Heart right ventricle (tissue), 16 donors: ENCODE results near the gene KRTAP4-6. TPM values are rescaled to one million over a fixed set of nuclear protein-coding genes. Genes with fewer than 3 reads are reported as not detected.

ENCODE experiments used
- ATAC-seq, 8 donors: fragments of 200-7000 bp; cut with Tn5 transposase; one replicate each; pipeline ENCODE4 v1.9.1; 2020; ENCODE audit warnings: mild to moderate bottlenecking in 8 of 8, moderate library complexity in 8 of 8, moderate number of reproducible peaks in 1 of 8
- DNase-seq, 2 donors: peaks; one replicate each; pipeline ENCODE4 v3.0.0-alpha.2; 2020
- H3K27ac ChIP-seq, 10 donors: fragments of 200-600 bp; sonication (generic) in 2 of 10; one replicate each; pipeline versions ENCODE4 v1.5.0 to v1.8.0; 2020 to 2022; ENCODE audit warnings: mild to moderate bottlenecking in 3 of 10
- H3K27me3 ChIP-seq, 7 donors: fragments of 200-600 bp; one replicate each; pipeline ENCODE4 v1.8.0; 2021 to 2022; ENCODE audit warnings: mild to moderate bottlenecking in 2 of 7
- H3K36me3 ChIP-seq, 9 donors: fragments of 200-600 bp; sonication (generic) in 1 of 9; one replicate each; pipeline versions ENCODE4 v1.5.0 to v1.8.0; 2020 to 2022; ENCODE audit warnings: mild to moderate bottlenecking in 2 of 9
- H3K4me1 ChIP-seq, 9 donors: fragments of 200-600 bp; sonication (generic) in 1 of 9; one replicate each; pipeline versions ENCODE4 v1.5.0 to v1.8.0; 2020 to 2022; ENCODE audit warnings: mild to moderate bottlenecking in 4 of 9
- H3K4me3 ChIP-seq, 10 donors: fragments of 200-600 bp; sonication (generic) in 2 of 10; one replicate each; pipeline versions ENCODE4 v1.5.0 to v1.8.0; 2020 to 2022; ENCODE audit warnings: mild to moderate bottlenecking in 7 of 10, moderate library complexity in 2 of 10
- H3K9me3 ChIP-seq, 11 donors: fragments of 200-600 bp in 10 of 11; sonication (generic) in 2 of 11; one replicate each; pipeline versions ENCODE4 v1.5.0 to v1.8.0; 2013 to 2022; ENCODE audit warnings: mild to moderate bottlenecking in 2 of 11, control low read depth in 1 of 11, moderate library complexity in 1 of 11
- WGBS, 2 donors: extraction: QIAGEN DNeasy Blood & Tissue Kit; methylation state at CpG; one replicate each; pipeline ENCODE4 v1.1.7; 2013; ENCODE audit warnings: inconsistent platforms in 1 of 2; 5-methylcytosine and 5-hydroxymethylcytosine counted together
- intact Hi-C, 10 donors: fragments of 100-400 bp; cut with DNase I; formaldehyde crosslinking; loops; one replicate each; pipeline versions ENCODE4 v1.11.1 to v1.14.2; 2022
- polyA plus RNA-seq, 2 donors: library from polyadenylated mRNA; stranded (reverse); fragments of 200-250 nt; gene quantifications; one replicate each; pipeline ENCODE4 v1.2.3, GENCODE V29; 2013
- total RNA-seq, 10 donors: library from RNA; stranded (reverse); fragmentation: NEBNext Ultra II Directional in 3 of 10; extraction: Animal tissue kit (Norgen Biotek cat#: 25700) in 3 of 10; gene quantifications; one replicate each; pipeline versions ENCODE4 v1.2.1 to v1.2.4, GENCODE V29; 2021 to 2023
- TF ChIP-seq, protein P1 (sequence below), 9 donors: fragments of 200-600 bp; sonication (generic) in 2 of 9; IDR thresholded peaks; one replicate each; pipeline versions ENCODE4 v1.5.0 to v1.8.0; 2021 to 2022; ENCODE audit warnings: antibody characterized with exemption in 9 of 9, mild to moderate bottlenecking in 5 of 9, moderate library complexity in 1 of 9
- donor health status: Arrhythmogenic right ventricular cardiomyopathy.
- donor health status: ischemic (EF 13 %, LVEDD 7.1; RV severe dilation, severe dysfunction).
- donor health status: healthy with polysubstance abuse.
- donor health status: DM: no; HTN: yes; CAD: no.
- donor health status: DM: no; HTN: no; CAD: no.
- donor health status: ischemic (EF 25% LVEDD 6.9; RV normal size, moderate dysfunction).
- donor health status: ischemic (EF 25% LVEDD 5.7; RV mildly dilated, moderate dysfunction).
- donor health status: healthy.
- donor health status: DM: yes; HTN: yes; CAD: no.
- donor health status: Ischemic cardiomyopathy.
- donor health status: ischemic (EF 35%, LVEDD 5.7; RV mildly dilated, moderate dysfunction).
- donor health status: nonischemic (EF 11% LVEDD 7.7; RV severe dilation, severe dysfunction).
- donor health status: DM: yes; HTN: yes; CAD: no.
- donor health status: PGD.
- donor health status: ischemic (EF 29% LVEDD 5.4; RV normal size, mild dysfunction).
- donor health status: nonischemic (EF 23%, LVEDD 6.1; RV moderate dilation, normal function).

The KRTAP4-6 gene
- total and polyA plus RNA-seq, 12 donors: not detected

GRCh38 chr17:41098042-41098441 is 42.3 kb downstream of the KRTAP4-6 start, which contains the start of gene KRTAP4-8:
Gene KRTAP4-8 (minus strand): TSS chr17:41098142. CDS start chr17:41098084, 58 bp downstream.
- intact Hi-C loops: no loop called here
- ATAC-seq (no peak), DNase-seq (no peak)
- H3K9me3 ChIP-seq: no peaks in the 10 kb centered on the region
- WGBS, 2 donors: 62 to 63% methylated on average over 4 of the region's 4 CpGs
- no peaks in the 10 kb centered on the region for H3K4me1 ChIP-seq
- no peak within 1 kb of the TSS for H3K27ac ChIP-seq
- no peaks in the 10 kb centered on the region for H3K36me3 ChIP-seq
- H3K27me3 ChIP-seq: peaks cover 0 to 32% (median 12%) of the 10 kb centered on the region in 7 donors
- no peak within 1 kb of the TSS for H3K4me3 ChIP-seq
- TF ChIP-seq, protein P1, sequence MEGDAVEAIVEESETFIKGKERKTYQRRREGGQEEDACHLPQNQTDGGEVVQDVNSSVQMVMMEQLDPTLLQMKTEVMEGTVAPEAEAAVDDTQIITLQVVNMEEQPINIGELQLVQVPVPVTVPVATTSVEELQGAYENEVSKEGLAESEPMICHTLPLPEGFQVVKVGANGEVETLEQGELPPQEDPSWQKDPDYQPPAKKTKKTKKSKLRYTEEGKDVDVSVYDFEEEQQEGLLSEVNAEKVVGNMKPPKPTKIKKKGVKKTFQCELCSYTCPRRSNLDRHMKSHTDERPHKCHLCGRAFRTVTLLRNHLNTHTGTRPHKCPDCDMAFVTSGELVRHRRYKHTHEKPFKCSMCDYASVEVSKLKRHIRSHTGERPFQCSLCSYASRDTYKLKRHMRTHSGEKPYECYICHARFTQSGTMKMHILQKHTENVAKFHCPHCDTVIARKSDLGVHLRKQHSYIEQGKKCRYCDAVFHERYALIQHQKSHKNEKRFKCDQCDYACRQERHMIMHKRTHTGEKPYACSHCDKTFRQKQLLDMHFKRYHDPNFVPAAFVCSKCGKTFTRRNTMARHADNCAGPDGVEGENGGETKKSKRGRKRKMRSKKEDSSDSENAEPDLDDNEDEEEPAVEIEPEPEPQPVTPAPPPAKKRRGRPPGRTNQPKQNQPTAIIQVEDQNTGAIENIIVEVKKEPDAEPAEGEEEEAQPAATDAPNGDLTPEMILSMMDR (IDR thresholded peaks at IDR 0.05): no peak

DNA sequence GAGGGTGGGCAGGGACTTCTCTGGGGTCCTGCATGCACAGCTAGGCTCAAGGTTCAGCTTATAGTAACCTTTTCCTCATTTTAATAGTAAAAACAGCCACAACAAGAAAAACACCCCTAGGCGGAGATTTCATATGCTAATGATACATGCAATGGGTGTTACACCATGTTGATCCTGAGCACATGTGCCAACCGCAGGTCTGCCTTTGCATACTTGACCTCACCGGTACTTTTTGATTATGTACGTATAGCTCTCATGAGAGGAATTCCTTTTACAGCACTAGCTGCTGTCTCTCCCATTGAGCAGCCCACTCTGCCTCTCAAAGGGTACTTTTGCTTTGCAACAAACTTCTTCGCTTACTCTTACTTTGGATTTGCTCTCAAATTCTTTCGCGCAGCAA is 44.3 kb downstream of the KRTAP4-6 start:
- no peaks in the 10 kb centered on the region for H3K4me1 ChIP-seq
- H3K27me3 ChIP-seq: peaks cover 0 to 32% (median 12%) of the 10 kb centered on the region in 7 donors
- no peaks in the 10 kb centered on the region for H3K36me3 ChIP-seq
- DNase-seq (no peak), ATAC-seq (no peak)
- 79% methylated on average over 7 of the region's 7 CpGs for WGBS, 2 donors
- TF ChIP-seq, protein P1 (IDR thresholded peaks at IDR 0.05): no peak
- no peak overlapping the region for H3K27ac ChIP-seq
- no peaks in the 10 kb centered on the region for H3K9me3 ChIP-seq
- no peak overlapping the region for H3K4me3 ChIP-seq
- intact Hi-C loops: no loop called here

Other genes starting within 250 kb of the KRTAP4-6 start
Only the 30 nearest of the 39 such genes appear.
- not detected for gene KRTAP3-3, start 146.4 kb downstream of the KRTAP4-6 start, total RNA-seq
- gene KRTAP3-3, start 146.4 kb downstream of the KRTAP4-6 start, polyA plus RNA-seq: not detected
- not detected for gene KRTAP3-2, start 140.6 kb downstream of the KRTAP4-6 start, total RNA-seq
- not detected for gene KRTAP3-2, start 140.6 kb downstream of the KRTAP4-6 start, polyA plus RNA-seq
- gene KRTAP3-1, start 131.4 kb downstream of the KRTAP4-6 start, total RNA-seq: not detected
- gene KRTAP3-1, start 131.4 kb downstream of the KRTAP4-6 start, polyA plus RNA-seq: not detected
- not detected for gene KRTAP1-5, start 113.3 kb downstream of the KRTAP4-6 start, total RNA-seq
- gene KRTAP1-5, start 113.3 kb downstream of the KRTAP4-6 start, polyA plus RNA-seq: not detected
- not detected for gene KRTAP1-4, start 110.3 kb downstream of the KRTAP4-6 start, total RNA-seq
- not detected for gene KRTAP1-4, start 110.3 kb downstream of the KRTAP4-6 start, polyA plus RNA-seq
- gene KRTAP1-3, start 105.7 kb downstream of the KRTAP4-6 start, total RNA-seq: not detected
- not detected for gene KRTAP1-3, start 105.7 kb downstream of the KRTAP4-6 start, polyA plus RNA-seq
- gene KRTAP1-1, start 99.1 kb downstream of the KRTAP4-6 start, total RNA-seq: not detected
- not detected for gene KRTAP1-1, start 99.1 kb downstream of the KRTAP4-6 start, polyA plus RNA-seq
- gene KRTAP2-1, start 93.2 kb downstream of the KRTAP4-6 start, total RNA-seq: not detected
- not detected for gene KRTAP2-1, start 93.2 kb downstream of the KRTAP4-6 start, polyA plus RNA-seq
- not detected for gene KRTAP2-2, start 85.3 kb downstream of the KRTAP4-6 start, total RNA-seq
- gene KRTAP2-2, start 85.3 kb downstream of the KRTAP4-6 start, polyA plus RNA-seq: not detected
- gene KRTAP2-3, start 80.4 kb downstream of the KRTAP4-6 start, total RNA-seq: not detected
- gene KRTAP2-3, start 80.4 kb downstream of the KRTAP4-6 start, polyA plus RNA-seq: not detected
- not detected for gene KRTAP2-4, start 74.7 kb downstream of the KRTAP4-6 start, total RNA-seq
- gene KRTAP2-4, start 74.7 kb downstream of the KRTAP4-6 start, polyA plus RNA-seq: not detected
- gene KRTAP4-7, start 56.4 kb downstream of the KRTAP4-6 start, total RNA-seq: not detected
- not detected for gene KRTAP4-7, start 56.4 kb downstream of the KRTAP4-6 start, polyA plus RNA-seq
- gene KRTAP4-8, start 42.4 kb downstream of the KRTAP4-6 start, total RNA-seq: not detected
- gene KRTAP4-8, start 42.4 kb downstream of the KRTAP4-6 start, polyA plus RNA-seq: not detected
- not detected for gene KRTAP4-16, start 38.3 kb downstream of the KRTAP4-6 start, total RNA-seq
- gene KRTAP4-16, start 38.3 kb downstream of the KRTAP4-6 start, polyA plus RNA-seq: not detected
- not detected for gene KRTAP4-9, start 35.2 kb downstream of the KRTAP4-6 start, total RNA-seq
- not detected for gene KRTAP4-9, start 35.2 kb downstream of the KRTAP4-6 start, polyA plus RNA-seq
- not detected for gene KRTAP4-11, start 22.2 kb downstream of the KRTAP4-6 start, total RNA-seq
- not detected for gene KRTAP4-11, start 22.2 kb downstream of the KRTAP4-6 start, polyA plus RNA-seq
- gene KRTAP4-12, start 16.4 kb downstream of the KRTAP4-6 start, total RNA-seq: not detected
- not detected for gene KRTAP4-12, start 16.4 kb downstream of the KRTAP4-6 start, polyA plus RNA-seq
- not detected for gene KRTAP4-5, start 9.3 kb upstream of the KRTAP4-6 start, total RNA-seq
- gene KRTAP4-5, start 9.3 kb upstream of the KRTAP4-6 start, polyA plus RNA-seq: not detected
- gene KRTAP4-4, start 20.2 kb upstream of the KRTAP4-6 start, total RNA-seq: not detected
- gene KRTAP4-4, start 20.2 kb upstream of the KRTAP4-6 start, polyA plus RNA-seq: not detected
- gene KRTAP4-3, start 27.7 kb upstream of the KRTAP4-6 start, total RNA-seq: not detected
- gene KRTAP4-3, start 27.7 kb upstream of the KRTAP4-6 start, polyA plus RNA-seq: not detected
- gene KRTAP4-2, start 37.7 kb upstream of the KRTAP4-6 start, total RNA-seq: not detected
- not detected for gene KRTAP4-2, start 37.7 kb upstream of the KRTAP4-6 start, polyA plus RNA-seq
- not detected for gene KRTAP4-1, start 44.4 kb upstream of the KRTAP4-6 start, total RNA-seq
- not detected for gene KRTAP4-1, start 44.4 kb upstream of the KRTAP4-6 start, polyA plus RNA-seq
- not detected for gene KRTAP9-1, start 49.3 kb upstream of the KRTAP4-6 start, total RNA-seq
- not detected for gene KRTAP9-1, start 49.3 kb upstream of the KRTAP4-6 start, polyA plus RNA-seq
- not detected for gene KRTAP9-2, start 86.1 kb upstream of the KRTAP4-6 start, total RNA-seq
- gene KRTAP9-2, start 86.1 kb upstream of the KRTAP4-6 start, polyA plus RNA-seq: not detected
- not detected for gene KRTAP9-3, start 91.9 kb upstream of the KRTAP4-6 start, total RNA-seq
- gene KRTAP9-3, start 91.9 kb upstream of the KRTAP4-6 start, polyA plus RNA-seq: not detected
- not detected for gene KRTAP9-8, start 97.5 kb upstream of the KRTAP4-6 start, total RNA-seq
- not detected for gene KRTAP9-8, start 97.5 kb upstream of the KRTAP4-6 start, polyA plus RNA-seq
- gene KRTAP9-4, start 109.1 kb upstream of the KRTAP4-6 start, total RNA-seq: not detected
- gene KRTAP9-4, start 109.1 kb upstream of the KRTAP4-6 start, polyA plus RNA-seq: not detected
- not detected for gene KRTAP9-9, start 114.8 kb upstream of the KRTAP4-6 start, total RNA-seq
- gene KRTAP9-9, start 114.8 kb upstream of the KRTAP4-6 start, polyA plus RNA-seq: not detected
- not detected for gene KRTAP9-6, start 124.8 kb upstream of the KRTAP4-6 start, total RNA-seq
- gene KRTAP9-6, start 124.8 kb upstream of the KRTAP4-6 start, polyA plus RNA-seq: not detected
- gene KRTAP9-7, start 135.2 kb upstream of the KRTAP4-6 start, total RNA-seq: not detected
- gene KRTAP9-7, start 135.2 kb upstream of the KRTAP4-6 start, polyA plus RNA-seq: not detected